EH (cell line): Measurements from ENCODE around the gene MACF1.
"Not testable (repeated sequence)": the region's sequence is repeated elsewhere in the genome, so short reads cannot be mapped to it uniquely, and the experiment has no call there.

Source experiments
- DNase-seq: peaks from one replicate; pipeline ENCODE4 v3.0.0-alpha.2; 2015; ENCODE audit warnings: low read depth

The MACF1 gene

DNA sequence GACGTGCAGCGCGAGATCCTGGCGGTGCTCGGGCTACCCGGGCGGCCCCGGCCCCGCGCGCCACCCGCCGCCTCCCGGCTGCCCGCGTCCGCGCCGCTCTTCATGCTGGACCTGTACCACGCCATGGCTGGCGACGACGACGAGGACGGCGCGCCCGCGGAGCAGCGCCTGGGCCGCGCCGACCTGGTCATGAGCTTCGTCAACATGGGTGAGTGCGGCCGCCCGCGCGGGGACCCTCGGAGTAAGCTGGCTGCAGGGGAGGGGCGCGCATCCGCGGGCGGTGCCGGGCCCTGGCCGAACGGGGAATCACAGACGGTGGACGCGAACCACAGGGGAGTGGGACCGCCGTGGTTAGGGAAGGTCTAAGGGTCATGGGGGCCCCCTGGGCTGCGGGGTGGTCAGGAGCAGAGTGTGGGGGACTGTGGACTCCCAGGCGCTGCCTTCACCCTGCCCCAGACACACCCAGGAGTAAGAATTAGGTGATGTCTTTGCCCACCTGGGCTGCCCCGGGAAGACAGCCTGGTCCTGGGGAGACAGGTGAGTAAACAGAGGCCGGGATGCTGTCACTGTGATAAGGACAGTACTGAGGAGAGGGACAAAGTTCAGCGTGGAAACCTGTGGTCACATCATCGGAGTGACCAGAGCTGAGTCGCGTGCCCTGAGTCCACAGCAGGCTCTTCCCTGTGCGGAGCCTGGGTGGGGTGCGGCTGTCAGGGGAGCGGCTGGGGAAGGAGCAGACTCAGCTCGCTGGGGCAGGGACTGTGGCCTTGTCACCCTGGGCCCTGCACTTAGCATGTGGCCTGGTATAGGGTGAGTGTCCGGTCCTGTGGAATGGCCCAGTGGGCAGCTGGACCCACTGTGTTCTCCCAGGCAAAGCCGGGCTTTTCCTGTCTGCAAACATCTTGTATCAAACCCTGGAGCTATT lies 287.9 kb downstream of the MACF1 start:
- not testable (repeated sequence) for DNase-seq

DNA sequence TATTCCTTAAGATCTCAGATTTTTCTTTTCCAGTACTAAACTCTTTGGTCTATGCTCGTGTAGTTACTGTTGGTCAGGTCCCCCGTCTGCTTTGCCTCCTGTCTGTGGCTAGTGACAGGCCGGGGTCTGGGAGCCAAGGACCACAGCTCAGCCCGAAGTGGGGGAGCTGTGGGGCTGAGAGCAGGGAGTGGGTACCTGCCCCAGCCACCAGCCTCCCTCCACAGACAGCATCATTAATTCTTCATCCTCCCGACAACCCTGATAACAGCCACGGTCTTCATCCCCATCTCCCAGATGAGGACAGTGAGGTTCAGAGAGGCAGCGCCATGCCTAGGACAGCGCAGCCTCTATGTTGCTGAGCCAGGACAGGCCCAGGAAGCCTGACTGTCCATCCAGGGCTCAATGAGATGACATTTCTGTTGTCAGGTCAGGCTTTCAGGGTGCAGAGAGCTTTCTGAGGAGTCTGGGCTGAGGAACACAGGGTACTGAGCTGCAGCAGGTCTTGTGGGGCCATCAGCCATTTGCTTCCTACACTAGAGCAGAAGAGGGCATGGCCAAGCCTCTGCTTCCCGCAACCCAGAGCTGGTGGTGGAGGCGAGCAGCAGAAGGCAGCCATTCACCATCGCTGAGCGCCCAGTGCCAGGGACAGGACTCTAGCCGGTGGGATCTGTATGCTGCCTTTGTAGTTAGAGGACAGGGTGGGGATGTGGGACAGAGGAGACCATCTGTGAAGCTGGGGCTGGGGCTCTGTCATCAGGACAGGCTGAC lies 288.7 kb downstream of the MACF1 start:
- DNase-seq: not testable (repeated sequence)

DNA sequence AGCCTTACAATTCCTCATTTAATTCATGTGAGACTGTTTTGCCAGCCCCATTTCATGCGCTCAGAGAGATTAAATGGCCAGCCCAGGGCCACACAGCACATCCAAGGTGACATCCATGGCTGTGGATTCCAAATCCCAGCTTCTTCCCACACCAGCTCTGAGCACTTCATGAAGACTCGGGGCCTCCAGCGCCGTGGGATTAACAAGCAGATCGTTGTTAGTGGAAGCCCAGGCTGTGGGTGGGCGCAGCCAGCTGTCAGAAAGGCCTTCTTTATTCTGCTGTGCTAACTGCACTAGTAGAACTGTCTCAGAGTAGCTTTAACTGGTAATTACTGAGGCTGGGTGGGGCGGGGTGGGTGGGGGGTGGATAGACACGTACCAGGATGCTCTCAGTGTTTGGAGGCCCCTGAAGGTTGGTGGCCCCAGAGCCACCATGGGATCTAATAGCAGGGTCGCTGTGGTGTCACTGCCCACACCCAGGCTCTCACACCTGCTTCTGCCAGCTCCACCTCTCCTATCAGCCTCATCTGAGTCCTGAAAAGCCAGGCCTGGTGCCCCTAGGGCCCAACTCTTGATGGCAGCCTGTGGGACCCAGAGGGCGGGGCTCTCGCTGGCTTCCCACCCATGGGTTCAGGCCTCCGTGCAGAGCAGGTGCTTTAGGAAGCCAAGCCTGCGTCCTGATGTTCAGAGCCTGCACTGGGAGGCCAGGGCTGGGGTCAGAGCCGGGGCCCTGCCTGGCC lies 290.3 kb downstream of the MACF1 start:
- no peak for DNase-seq

DNA sequence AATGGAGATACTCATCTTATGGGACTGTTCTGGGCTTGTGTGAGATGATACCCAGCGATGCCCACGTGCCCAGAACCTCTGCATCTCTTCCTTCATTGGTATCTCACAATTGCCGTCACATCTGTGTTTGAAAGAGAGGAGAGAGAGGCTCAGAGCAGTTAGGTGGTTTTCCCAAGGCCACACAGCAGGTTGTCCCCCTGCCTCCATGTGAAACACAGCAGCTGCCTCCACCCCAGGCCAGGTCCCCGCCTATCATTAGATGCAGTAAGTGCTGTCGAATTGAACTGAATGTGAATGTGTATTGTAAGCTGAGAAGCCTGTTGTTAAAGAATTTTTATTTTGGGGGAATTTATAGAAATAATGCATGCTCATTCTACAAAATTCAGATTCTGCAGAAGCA lies 292.0 kb downstream of the MACF1 start:
- not testable (repeated sequence) for DNase-seq

DNA sequence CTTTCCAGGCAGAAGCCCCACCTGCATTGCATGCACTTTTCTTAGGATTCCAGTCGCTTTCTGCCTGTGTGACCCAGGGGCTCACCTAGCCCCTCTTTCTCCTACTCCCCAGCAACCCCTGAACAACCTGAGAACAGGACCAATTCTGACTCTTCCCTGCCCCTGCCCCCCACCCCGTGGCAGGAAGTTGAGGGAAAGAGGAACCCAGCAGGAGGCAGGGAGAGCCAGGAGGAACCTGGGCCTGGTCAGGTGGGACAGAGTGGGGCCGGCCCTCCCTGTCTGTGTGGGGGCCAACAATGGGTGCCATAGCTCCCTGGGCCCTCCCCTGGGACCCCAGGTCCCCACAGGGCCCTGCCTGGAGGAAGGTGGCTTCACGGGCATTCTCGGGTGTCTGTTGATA lies 293.1 kb downstream of the MACF1 start:
- DNase-seq: no peak

DNA sequence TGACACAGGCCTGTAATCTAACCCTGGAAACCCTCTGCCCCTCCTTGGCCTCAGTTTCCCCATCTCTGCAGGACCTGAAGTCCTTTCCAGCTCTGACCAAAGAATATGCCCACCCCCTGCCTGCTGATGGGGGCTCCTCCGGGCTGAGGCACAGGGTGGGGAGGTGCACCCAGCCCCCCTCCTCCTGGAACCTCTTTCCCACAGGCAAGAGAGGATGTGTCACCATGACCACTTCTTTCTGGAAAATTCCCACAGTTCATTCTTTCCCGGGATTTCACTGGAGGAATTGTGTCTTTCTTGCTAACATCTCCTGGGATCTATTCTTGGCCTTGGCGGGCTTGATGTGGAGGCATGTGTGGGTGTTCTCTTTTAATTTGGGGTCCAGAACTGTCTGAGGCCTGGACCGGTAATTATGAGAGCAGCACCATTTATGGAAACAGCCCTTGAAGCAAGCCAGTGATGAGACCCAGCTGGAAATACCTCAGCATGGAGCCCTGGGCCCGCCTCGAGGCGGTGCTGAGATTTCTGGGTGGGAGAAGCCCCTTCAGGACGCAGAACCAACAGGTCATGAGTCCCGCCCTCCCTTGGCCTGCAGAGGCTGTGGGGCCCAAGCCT lies 293.7 kb downstream of the MACF1 start:
- DNase-seq: peak; percentile 53

DNA sequence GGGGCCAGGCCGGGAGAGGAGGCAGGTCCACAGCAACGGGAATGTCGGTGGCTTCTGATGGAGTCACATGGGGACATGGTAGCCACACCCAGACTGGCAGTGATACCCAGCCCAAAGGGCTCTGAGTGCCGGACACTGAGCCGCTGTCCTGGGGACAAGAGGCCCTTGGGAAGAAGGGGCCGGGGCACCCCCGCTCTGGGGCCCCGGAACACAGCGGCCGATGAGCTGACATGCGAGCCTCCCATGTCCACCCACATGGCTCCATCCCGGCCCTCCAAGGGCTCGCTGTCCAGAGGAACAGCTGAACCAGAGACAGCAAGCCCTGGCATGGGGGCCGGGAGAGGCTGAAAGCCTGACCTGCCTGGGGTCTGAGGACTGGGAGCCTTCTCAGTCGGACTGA lies 294.3 kb downstream of the MACF1 start:
- DNase-seq: not testable (repeated sequence)

DNA sequence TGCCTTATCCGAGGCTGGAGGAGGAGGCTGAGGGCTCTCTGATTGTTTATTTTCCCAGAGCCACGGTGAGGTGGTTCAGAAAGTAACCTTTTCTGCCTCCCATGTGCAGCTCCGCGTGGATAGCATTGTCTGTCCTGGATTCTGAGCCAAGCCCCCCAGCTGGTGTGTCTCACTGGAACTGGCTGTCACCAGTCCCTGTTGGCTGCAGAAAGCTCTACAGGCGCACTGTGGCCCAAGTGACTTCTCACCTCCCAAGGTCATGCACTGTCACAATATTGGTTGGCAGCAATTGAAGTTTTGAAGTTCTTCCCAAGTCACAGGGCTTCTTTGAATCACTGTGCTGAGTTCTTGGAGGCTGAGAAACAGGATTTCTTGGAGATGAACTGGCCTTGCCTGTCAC lies 295.2 kb downstream of the MACF1 start:
- no peak for DNase-seq

DNA sequence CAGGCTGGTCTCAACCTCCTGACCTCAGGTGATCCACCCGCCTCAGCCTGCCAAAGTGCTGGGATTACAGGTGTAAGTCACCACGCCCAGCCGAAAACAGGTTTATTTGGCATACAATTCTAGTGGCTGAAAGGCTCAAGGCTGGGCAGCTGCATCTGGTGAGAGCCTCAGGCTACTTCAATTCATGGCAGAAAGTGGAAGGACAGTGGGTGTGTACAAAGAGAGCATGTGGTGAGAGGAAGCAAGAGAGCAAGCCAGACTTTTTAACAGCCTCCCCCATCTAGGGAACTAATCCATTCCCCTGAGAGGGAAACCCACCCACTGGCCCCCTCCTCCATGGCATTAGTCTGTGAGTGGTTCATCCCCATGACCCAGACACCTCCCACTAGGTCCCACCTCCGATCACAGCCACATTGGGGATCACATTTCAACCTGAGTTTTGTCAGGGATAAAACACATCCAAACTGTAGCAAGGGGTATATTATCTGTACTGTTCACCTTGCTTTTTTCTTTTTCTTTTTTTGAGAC lies 296.4 kb downstream of the MACF1 start:
- peak; percentile 22 for DNase-seq

DNA sequence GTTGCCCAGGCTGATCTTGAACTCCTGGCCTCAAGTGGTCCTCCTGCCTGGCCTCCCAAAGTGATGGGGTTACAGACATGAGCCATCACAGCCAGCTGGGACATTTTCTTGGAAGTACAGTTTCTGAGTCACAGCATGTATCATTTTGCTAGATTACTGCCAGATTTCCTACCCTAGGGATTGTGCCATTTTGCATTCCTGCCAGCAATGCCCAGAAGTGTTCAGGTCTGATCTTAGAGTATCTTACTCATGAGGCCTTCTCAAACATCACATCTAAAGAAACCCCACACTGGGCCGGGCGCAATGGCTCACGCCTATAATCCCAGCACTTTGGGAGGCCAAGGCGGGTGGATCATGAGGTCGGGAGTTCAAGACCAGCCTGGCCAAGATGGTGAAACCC lies 297.2 kb downstream of the MACF1 start:
- peak; percentile 65 for DNase-seq

DNA sequence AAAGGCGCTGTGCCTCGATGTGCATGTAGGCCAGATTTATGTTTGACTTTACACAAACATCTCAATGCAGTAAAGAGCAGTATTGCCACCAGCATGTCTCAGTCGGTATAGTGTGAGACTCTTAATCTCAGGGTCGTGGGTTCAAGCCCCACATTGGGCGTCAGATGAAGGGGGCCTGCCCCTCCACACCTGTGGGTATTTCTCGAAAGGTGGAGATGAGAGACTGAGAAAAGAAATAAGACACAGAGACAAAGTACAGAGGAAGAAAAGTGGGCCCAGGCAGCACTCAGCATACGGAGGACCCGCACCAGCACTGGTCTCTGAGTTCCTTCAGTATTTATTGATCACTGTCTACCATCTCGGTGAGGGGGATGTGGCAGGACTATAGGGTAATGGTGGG lies 299.9 kb downstream of the MACF1 start:
- DNase-seq: not testable (repeated sequence)

DNA sequence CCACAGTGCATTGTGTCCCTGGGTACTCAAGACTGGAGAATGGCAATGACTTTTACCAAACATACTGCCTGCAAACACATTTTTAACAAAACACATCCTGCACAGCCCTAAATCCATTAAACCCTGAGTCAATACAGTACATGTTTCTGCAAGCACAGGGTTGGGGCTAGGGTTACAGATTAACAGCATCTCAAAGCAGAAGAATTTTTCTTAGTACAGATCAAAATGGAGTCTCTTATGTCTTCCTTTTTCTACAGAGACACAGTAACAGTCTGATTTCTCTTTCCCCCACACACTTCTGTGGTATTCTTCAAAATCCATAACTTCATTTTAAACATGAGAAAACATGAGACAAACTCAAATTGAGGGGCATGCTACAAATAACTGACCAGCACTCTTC lies 300.8 kb downstream of the MACF1 start:
- no peak for DNase-seq

DNA sequence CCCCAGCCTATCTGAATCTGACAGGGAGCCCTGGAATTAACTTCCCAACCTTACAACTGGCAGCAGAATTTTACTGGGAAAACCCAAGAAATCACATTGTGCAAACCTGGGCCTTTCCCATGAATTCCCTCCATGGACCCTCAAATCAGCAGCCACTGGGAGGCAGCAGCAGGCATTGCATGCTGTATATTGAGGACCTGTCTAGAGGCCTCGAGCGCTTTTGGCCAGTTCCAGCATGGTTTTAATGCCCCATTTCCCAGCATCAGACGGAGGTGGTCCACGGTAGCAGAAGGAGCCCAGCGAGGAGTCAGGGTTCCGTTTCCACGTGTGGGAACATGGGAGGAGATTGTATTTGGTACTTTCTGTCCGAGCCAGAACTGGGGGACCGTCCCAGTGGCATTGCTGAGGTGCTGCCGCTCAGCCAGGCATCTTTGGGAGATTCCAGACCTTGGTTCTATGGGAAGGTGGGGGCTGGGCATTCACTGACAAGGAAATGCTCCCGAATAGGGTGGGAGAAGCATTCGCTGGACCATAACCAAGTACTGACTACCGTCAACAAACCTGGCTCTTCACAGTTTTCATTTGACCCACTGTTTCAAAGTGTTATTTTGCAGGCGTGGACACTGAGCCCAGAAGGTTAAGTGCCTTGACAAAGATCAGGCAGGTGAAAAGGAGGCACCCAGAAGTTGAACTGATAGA lies 302.9 kb downstream of the MACF1 start:
- DNase-seq: peak; percentile 32

DNA sequence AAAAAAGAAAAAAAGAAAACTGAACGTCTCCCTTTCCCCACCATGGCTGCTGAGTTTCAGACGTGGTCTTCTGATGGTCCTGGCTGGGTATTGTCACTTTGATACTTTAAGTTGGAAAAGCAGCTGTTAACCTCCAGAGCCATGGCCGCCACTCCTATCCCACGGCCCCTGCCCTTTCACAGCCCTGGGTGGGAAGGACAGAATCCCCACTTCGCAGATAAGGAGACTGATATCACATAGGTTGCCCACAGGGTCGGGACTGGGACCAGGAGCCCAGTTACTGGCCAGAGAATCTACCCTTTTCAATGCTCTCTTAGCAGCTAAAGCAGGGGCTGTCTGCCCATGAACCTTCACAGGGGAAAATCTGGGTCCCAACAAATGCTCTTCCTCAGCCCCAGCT lies 303.8 kb downstream of the MACF1 start:
- no peak for DNase-seq

DNA sequence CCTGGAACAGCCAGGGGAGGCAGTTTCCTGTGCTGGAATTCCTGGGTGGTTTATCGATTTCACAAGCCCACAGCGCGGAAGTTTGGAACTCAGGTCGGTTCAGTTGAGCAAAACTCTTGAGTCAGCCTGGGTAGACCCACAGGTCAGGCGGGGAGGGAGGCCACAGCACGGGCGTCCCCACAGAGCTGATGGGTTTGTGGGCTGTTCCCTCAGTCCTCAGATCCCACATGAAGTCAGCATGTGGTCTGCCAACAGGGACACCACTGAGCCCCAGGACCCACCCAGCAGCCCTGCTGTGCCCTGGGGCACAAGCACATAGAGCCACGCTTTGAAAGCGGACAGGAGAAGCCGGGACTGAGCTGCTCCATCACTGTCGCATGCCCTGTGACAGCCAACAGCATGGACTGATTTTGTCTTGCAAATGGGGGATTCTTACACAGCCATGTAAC lies 304.4 kb downstream of the MACF1 start:
- peak; percentile 31 for DNase-seq

DNA sequence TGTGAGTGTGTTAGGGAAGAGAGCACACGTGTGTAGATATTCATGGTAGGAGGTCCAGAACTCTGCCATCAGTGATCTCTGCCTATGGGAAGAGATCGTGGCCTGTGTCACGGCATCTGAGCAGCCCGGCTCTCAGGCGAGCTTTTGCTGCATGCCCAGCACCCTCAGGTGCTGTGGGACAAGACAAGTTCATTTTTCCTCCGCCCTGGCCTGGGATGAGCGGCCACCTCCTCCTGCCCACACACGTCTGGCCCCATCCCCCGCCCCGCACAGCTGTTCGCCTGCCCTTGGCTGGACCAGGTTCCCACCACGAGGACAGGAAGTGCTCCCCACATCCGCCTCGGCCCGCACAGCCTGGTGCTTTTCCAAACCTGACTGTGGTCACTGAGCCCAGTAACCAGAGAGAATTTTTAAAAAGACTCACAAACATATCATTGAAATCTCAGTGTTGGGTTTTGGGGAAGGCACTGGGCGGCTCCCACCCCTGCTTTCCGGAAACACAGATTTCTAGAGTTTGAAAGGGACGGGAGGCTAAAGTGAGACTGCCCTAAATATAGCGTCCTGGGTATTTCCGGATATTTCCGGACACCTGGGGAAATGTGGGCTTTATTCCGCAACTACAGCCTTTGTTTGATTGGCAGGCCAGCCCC lies 305.0 kb downstream of the MACF1 start:
- peak; percentile 49 for DNase-seq

DNA sequence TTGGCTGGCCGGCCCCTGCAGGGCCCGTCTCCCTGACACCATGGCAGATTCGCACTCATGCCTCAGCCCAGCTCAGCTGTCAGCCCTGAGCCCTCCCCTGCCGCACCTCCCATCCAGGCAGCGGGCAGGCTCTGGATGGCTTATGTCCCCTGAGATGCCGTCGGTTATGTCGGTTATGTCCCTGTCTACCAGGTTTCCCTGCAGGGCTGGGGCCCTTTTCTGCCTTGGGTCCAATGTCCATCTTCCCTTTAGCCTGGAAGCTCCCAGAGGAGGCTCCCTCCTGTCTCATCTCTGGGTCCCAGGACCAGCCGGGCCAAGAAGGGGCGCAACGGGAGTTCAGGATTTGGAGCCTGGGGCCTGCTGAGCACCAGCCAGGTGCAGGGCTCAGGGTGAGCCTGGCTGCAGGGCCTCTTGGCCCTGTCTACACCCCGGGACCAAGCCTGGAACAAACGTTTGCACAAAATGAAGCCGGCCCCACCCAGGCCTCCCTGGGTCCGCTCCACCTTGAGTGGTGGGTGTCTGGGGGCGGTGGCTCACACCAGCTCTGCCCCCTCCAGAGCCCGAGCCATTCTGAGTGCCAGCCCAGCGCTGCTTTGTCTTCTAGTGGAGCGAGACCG lies 306.2 kb downstream of the MACF1 start:
- DNase-seq: not testable (repeated sequence)

DNA sequence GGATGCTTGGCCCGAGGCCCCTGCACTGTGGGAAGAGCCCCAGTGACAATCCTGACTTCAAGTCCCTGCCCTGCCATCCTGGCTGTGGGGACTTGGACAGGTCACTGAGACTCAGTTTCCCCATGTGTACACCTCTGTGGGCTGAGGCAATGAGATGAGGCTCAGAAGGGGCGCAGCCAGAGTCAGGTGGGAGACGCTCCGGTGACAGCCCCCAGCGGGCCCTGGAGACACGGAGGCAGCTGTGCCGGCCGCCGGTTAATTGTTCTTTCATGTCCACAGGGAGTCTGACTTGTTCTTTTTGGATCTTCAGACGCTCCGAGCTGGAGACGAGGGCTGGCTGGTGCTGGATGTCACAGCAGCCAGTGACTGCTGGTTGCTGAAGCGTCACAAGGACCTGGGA lies 307.0 kb downstream of the MACF1 start:
- DNase-seq: not testable (repeated sequence)

DNA sequence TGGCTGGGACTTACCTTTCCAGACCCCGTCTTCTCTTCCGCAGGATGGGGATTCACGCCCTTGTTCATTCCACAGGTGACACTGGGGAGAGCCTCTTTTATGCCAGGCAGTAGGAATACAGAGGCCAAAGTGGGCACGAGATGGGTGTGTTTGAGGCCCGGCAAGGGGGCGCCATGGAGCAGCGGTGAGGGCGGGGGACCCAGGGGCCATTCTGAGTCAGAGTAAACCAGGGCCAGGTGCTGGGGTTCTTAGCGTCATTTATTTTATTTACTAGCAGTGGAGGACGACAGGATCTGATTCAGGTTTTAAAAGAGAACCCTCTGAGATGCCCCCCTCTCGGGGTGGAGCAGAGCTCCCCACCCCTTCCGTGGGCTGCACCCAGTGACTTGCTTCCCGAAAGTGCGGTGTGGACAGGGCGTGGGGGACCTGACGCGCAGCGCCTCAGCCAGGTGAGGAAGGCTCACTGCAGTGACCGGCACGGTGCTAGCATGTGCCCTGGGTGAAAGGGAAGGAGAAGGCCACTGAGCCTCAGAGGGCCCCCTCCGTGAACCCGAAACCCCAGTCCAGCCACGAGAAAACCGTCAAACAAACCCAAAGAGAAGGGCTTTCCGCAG lies 307.8 kb downstream of the MACF1 start:
- DNase-seq: not testable (repeated sequence)

DNA sequence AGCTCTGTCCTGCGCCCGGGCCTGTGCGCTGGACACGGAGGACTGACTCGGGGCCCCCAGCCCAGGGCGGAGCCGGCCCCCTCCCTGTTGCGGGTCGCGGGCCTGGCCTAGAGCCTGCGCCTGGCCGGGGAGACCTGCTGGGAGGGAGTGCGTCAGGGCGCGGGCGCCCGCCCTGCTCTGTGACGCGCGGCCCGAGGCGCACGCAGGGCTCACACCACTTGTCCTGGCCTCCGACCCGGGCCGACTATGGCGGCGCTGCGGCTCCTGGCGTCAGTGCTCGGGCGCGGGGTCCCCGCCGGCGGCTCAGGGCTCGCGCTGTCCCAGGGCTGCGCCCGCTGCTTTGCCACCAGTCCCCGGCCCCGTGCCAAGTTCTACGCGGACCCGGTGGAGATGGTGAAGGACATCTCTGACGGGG lies 310.2 kb downstream of the MACF1 start:
- peak; percentile 23 for DNase-seq
